Spleen (tissue), 11 donors: ENCODE data around the gene DNM3. TPM values are rescaled to one million over a fixed set of nuclear protein-coding genes. Genes with fewer than 3 reads are reported as not detected.

Experiments
- DNase-seq: peaks from one replicate; pipeline ENCODE4 v3.0.0-alpha.2; 2020
- H3K27ac ChIP-seq, 8 donors: fragments of 200-600 bp; sonication (generic) in 7 of 8; 1 replicate in 4 of 8; 2 replicates in 4 of 8; pipeline versions ENCODE4 v1.5.0 to v1.8.0; 2016 to 2021; ENCODE audit warnings: inconsistent platforms in 4 of 8, mild to moderate bottlenecking in 4 of 8, moderate library complexity in 1 of 8
- H3K27me3 ChIP-seq, 7 donors: fragments of 200-600 bp; sonication (generic) in 6 of 7; replicated peaks in 1 of 7; 1 replicate in 4 of 7; 2 replicates in 3 of 7; pipeline versions ENCODE4 v1.5.0 to v1.8.0; 2016 to 2021; ENCODE audit warnings: inconsistent platforms in 3 of 7, mild to moderate bottlenecking in 1 of 7
- H3K36me3 ChIP-seq, 6 donors: fragments of 200-600 bp; sonication (generic) in 5 of 6; 1 replicate in 4 of 6; 2 replicates in 2 of 6; pipeline versions ENCODE4 v1.5.0 to v1.8.0; 2016 to 2021; ENCODE audit warnings: inconsistent platforms in 2 of 6
- H3K4me1 ChIP-seq, 6 donors: fragments of 200-600 bp; sonication (generic) in 5 of 6; 1 replicate in 3 of 6; 2 replicates in 3 of 6; pipeline versions ENCODE4 v1.5.0 to v1.8.0; 2016 to 2021; ENCODE audit warnings: inconsistent platforms in 3 of 6
- H3K4me3 ChIP-seq, 8 donors: fragments of 200-600 bp; sonication (generic) in 7 of 8; 1 replicate in 4 of 8; 2 replicates in 4 of 8; pipeline versions ENCODE4 v1.5.0 to v1.8.0; 2016 to 2021; ENCODE audit warnings: inconsistent platforms in 4 of 8, mild to moderate bottlenecking in 4 of 8, moderate library complexity in 2 of 8
- H3K9me3 ChIP-seq, 8 donors: fragments of 200-600 bp; sonication (generic) in 7 of 8; 1 replicate in 4 of 8; 2 replicates in 4 of 8; pipeline versions ENCODE4 v1.5.0 to v1.8.0; 2016 to 2021; ENCODE audit warnings: inconsistent platforms in 4 of 8
- POLR2A ChIP-seq, 3 donors: fragments of 450-650 bp; IDR thresholded peaks; one replicate each; pipeline ENCODE4 v1.5.1; 2017; ENCODE audit warnings: antibody characterized with exemption in 3 of 3, mild to moderate bottlenecking in 1 of 3
- POLR2AphosphoS5 ChIP-seq, 3 donors: sonication (generic); formaldehyde crosslinking; IDR thresholded peaks; one replicate each; pipeline ENCODE4 v1.5.1; 2017; ENCODE audit warnings: antibody characterized with exemption in 3 of 3
- WGBS, 5 donors: extraction: QIAGEN DNeasy Blood & Tissue Kit in 3 of 5; methylation state at CpG; one replicate each; pipeline versions ENCODE4 v1.1.5 to v1.1.7; 2013 to 2018; 5-methylcytosine and 5-hydroxymethylcytosine counted together
- intact Hi-C: fragments of 100-400 bp; cut with DNase I; formaldehyde crosslinking; loops from one replicate; pipeline ENCODE4 v1.15.0; 2023; ENCODE audit warnings: low total_unique reads
- polyA plus RNA-seq, 3 donors: library from polyadenylated mRNA; stranded (reverse); fragments of 200-250 nt; gene quantifications; one replicate each; pipeline ENCODE4 v1.2.1, GENCODE V29; 2013
- total RNA-seq, 7 donors: library from RNA; depleted of rRNA in 3 of 7; stranded (reverse); fragments of >200 nt in 3 of 7; fragmentation: NEBNext Ultra II Directional in 4 of 7; extraction: Animal tissue kit (Norgen Biotek cat#: 25700) in 4 of 7; gene quantifications; one replicate each; pipeline versions ENCODE4 v1.1.0 to v1.2.1, GENCODE V29; 2016 to 2021
- TF ChIP-seq, protein P1 (sequence below), 11 experiments: fragments of 200-600 bp in 7 of 11; fragments of 450-650 bp in 4 of 11; sonication (generic) in 4 of 11; IDR thresholded peaks in 8 of 11; conservative IDR thresholded peaks in 3 of 11; 1 replicate in 7 of 11; 2 replicates in 4 of 11; pipeline versions ENCODE4 v1.4.0 to v1.8.0; 2016 to 2021; ENCODE audit warnings: antibody characterized with exemption in 11 of 11, inconsistent platforms in 4 of 11, mild to moderate bottlenecking in 1 of 11
- donor health status: healthy with polysubstance abuse.
- donor health status: DM: no; HTN: no; CAD: no; lungs with moderate emphysema.
- donor health status: DM: no; HTN: no; CAD: no.
- donor health status: Bipolar disorder and iron deficiency.
- donor health status: healthy.
- donor health status: DM: no; HTN: no; CAD: no.
- donor health status: DM: yes; HTN: yes; CAD: no.

Gene DNM3
- total and polyA plus RNA-seq, 10 donors: 0.61 to 10.2 (median 4.9) TPM

DNA sequence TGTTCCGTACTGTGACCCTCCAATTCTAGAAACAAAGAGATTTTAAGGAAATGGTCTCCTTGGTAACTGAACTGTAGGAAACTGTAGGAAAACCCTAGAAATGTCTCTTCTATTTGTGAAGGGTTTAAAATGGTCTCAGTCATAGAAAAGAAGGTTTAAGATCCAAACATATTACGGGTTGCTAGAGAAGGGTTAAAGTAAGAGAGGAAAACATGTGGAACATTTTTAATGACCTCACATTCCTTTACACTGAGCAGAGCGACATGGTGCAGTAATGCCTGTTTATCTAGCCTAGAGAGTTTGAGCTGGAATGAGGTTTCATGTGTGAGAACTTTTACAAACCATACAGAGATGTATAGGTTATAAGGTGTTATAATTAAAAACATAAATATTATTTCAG, 542.2 kb downstream of the DNM3 start:
- DNase-seq: no peak
- intact Hi-C loops: no loop called here
- H3K4me3 ChIP-seq: no peak overlapping the region
- 44 to 52% (median 51%) methylated on average over 3 of the region's 3 CpGs for WGBS, 5 donors
- H3K36me3 ChIP-seq: no peaks in the 10 kb centered on the region
- H3K9me3 ChIP-seq: no peaks in the 10 kb centered on the region
- H3K27me3 ChIP-seq: no peaks in the 10 kb centered on the region
- peak overlapping the region in 1 of 8 donors; percentile 17 for H3K27ac ChIP-seq
- H3K4me1 ChIP-seq: peaks cover 3 to 48% (median 21%) of the 10 kb centered on the region in 6 donors
- no peak for TF ChIP-seq POLR2A (IDR thresholded peaks at IDR 0.05)
- TF ChIP-seq, protein P1, sequence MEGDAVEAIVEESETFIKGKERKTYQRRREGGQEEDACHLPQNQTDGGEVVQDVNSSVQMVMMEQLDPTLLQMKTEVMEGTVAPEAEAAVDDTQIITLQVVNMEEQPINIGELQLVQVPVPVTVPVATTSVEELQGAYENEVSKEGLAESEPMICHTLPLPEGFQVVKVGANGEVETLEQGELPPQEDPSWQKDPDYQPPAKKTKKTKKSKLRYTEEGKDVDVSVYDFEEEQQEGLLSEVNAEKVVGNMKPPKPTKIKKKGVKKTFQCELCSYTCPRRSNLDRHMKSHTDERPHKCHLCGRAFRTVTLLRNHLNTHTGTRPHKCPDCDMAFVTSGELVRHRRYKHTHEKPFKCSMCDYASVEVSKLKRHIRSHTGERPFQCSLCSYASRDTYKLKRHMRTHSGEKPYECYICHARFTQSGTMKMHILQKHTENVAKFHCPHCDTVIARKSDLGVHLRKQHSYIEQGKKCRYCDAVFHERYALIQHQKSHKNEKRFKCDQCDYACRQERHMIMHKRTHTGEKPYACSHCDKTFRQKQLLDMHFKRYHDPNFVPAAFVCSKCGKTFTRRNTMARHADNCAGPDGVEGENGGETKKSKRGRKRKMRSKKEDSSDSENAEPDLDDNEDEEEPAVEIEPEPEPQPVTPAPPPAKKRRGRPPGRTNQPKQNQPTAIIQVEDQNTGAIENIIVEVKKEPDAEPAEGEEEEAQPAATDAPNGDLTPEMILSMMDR (IDR thresholded peaks at IDR 0.05 in 8 of 11, conservative IDR thresholded peaks at IDR 0.05 in 3 of 11): no peak
- TF ChIP-seq POLR2AphosphoS5 (IDR thresholded peaks at IDR 0.05): no peak

DNA sequence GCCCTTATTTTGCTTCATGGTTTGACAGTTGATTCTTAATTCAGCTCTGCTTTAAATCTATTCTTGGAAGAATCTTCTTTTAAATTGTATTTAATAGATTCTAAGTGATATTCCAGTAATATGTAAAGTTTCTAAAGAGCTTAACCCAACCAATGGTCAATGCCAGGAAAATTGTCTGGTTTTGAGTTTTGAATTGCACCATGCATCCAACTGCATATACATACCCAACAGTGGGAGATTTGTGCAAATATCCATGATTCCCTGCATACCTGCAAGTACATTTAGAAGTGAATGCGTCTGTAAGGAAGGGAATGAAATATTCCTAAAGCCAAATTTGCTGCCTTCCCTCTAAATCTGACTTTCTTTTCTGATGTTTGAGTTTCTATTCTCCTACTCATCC, 543.4 kb downstream of the DNM3 start:
- H3K36me3 ChIP-seq: no peaks in the 10 kb centered on the region
- 88 to 100% (median 97%) methylated on average over 1 of the region's 1 CpG for WGBS, 5 donors
- no peak overlapping the region for H3K27ac ChIP-seq
- DNase-seq: no peak
- TF ChIP-seq, protein P1 (IDR thresholded peaks at IDR 0.05 in 8 of 11, conservative IDR thresholded peaks at IDR 0.05 in 3 of 11): no peak
- TF ChIP-seq POLR2AphosphoS5 (IDR thresholded peaks at IDR 0.05): no peak
- no peak for TF ChIP-seq POLR2A (IDR thresholded peaks at IDR 0.05)
- H3K27me3 ChIP-seq: no peaks in the 10 kb centered on the region
- intact Hi-C loops: no loop called here
- no peaks in the 10 kb centered on the region for H3K9me3 ChIP-seq
- H3K4me1 ChIP-seq: peaks cover 3 to 49% (median 21%) of the 10 kb centered on the region in 6 donors
- no peak overlapping the region for H3K4me3 ChIP-seq

DNA sequence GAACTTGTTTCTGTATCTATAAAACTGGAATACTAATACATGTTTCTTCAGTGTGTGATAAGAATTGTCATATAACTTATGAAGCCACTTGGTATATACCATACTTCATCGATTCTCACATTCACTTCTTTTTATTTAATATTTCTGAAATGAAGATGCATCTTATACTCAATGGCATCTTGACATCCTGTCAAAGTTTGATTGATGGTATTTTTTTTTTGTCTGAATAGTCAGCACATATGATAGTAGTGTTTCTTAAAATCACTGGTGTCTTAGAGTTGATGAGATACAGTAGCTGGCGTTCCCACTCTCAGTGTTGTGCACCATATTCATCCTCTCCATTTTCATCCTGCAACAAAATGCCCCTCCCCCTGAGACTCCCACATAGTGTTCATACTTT, 544.7 kb downstream of the DNM3 start:
- H3K9me3 ChIP-seq: no peaks in the 10 kb centered on the region
- TF ChIP-seq POLR2A (IDR thresholded peaks at IDR 0.05): no peak
- TF ChIP-seq, protein P1 (IDR thresholded peaks at IDR 0.05 in 8 of 11, conservative IDR thresholded peaks at IDR 0.05 in 3 of 11): no peak
- no peak for TF ChIP-seq POLR2AphosphoS5 (IDR thresholded peaks at IDR 0.05)
- no peaks in the 10 kb centered on the region for H3K27me3 ChIP-seq
- H3K4me3 ChIP-seq: no peak overlapping the region
- DNase-seq: no peak
- intact Hi-C loops: no loop called here
- H3K4me1 ChIP-seq: peaks cover 10 to 49% (median 22%) of the 10 kb centered on the region in 6 donors
- no peak overlapping the region for H3K27ac ChIP-seq
- no peaks in the 10 kb centered on the region for H3K36me3 ChIP-seq
- WGBS, 5 donors: 89 to 99% (median 95%) methylated on average over 2 of the region's 2 CpGs

DNA sequence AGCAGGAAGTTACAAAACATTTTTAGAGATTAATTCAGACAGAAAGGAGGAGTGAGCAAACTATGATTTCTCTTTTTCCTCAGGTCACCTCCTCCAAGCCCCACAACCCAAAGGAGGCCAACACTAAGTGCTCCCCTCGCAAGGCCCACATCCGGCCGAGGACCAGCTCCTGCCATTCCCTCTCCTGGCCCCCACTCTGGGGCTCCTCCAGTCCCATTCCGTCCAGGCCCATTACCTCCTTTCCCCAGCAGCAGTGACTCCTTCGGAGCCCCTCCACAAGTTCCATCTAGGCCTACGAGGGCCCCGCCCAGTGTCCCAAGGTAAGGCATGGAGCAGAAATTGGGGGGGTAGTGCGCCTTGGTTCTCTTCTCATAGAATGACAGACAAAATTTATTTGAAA, 547.2 kb downstream of the DNM3 start:
- peaks cover 13 to 49% (median 30%) of the 10 kb centered on the region in 6 donors for H3K4me1 ChIP-seq
- intact Hi-C loops: no loop called here
- no peak overlapping the region for H3K4me3 ChIP-seq
- H3K36me3 ChIP-seq: no peaks in the 10 kb centered on the region
- H3K27ac ChIP-seq: no peak overlapping the region
- DNase-seq: no peak
- TF ChIP-seq, protein P1 (IDR thresholded peaks at IDR 0.05 in 8 of 11, conservative IDR thresholded peaks at IDR 0.05 in 3 of 11): no peak
- no peak for TF ChIP-seq POLR2A (IDR thresholded peaks at IDR 0.05)
- TF ChIP-seq POLR2AphosphoS5 (IDR thresholded peaks at IDR 0.05): no peak
- H3K9me3 ChIP-seq: no peaks in the 10 kb centered on the region
- 94 to 98% (median 96%) methylated on average over 8 of the region's 8 CpGs for WGBS, 5 donors
- no peaks in the 10 kb centered on the region for H3K27me3 ChIP-seq
